Transverse colon (tissue), 4 donors: ENCODE measurements around the gene CASTOR1. TPM values are rescaled to one million over a fixed set of nuclear protein-coding genes. Genes with fewer than 3 reads are reported as not detected.

Source experiments
- DNase-seq: peaks from one replicate; pipeline ENCODE4 v3.0.0-alpha.2; 2019
- H3K27ac ChIP-seq, 4 donors: fragments of 200-600 bp; sonication (generic); 2 replicates each; pipeline ENCODE4 v1.5.1; 2016 to 2018; ENCODE audit warnings: inconsistent platforms in 4 of 4
- H3K27me3 ChIP-seq: fragments of 200-600 bp; sonication (generic); 2 replicates; pipeline ENCODE4 v1.5.1; 2017; ENCODE audit warnings: inconsistent platforms
- H3K36me3 ChIP-seq, 4 donors: fragments of 200-600 bp; sonication (generic); 2 replicates each; pipeline ENCODE4 v1.5.1; 2017 to 2019; ENCODE audit warnings: inconsistent platforms in 4 of 4
- H3K4me1 ChIP-seq, 4 donors: fragments of 200-600 bp; sonication (generic); 2 replicates each; pipeline ENCODE4 v1.5.1; 2017 to 2020; ENCODE audit warnings: inconsistent platforms in 4 of 4
- H3K4me3 ChIP-seq, 4 donors: fragments of 200-600 bp; sonication (generic); 1 replicate in 1 of 4; 2 replicates in 3 of 4; pipeline versions ENCODE4 v1.5.1 to v1.6.1; 2017 to 2019; ENCODE audit warnings: inconsistent platforms in 4 of 4
- H3K9me3 ChIP-seq, 2 donors: fragments of 200-600 bp; sonication (generic); 2 replicates each; pipeline ENCODE4 v1.5.1; 2017 to 2019; ENCODE audit warnings: inconsistent platforms in 2 of 2
- CTCF ChIP-seq, 5 experiments: fragments of 200-600 bp in 3 of 5; fragments of 450-650 bp in 2 of 5; sonication (generic) in 3 of 5; IDR thresholded peaks; 1 replicate in 2 of 5; 2 replicates in 3 of 5; pipeline ENCODE4 v1.5.1; 2016 to 2017; ENCODE audit warnings: antibody characterized with exemption in 5 of 5, inconsistent platforms in 3 of 5, mild to moderate bottlenecking in 2 of 5, moderate library complexity in 1 of 5
- EP300 ChIP-seq: sonication (generic); formaldehyde crosslinking; IDR thresholded peaks from one replicate; pipeline ENCODE4 v1.6.1; 2017; ENCODE audit warnings: antibody characterized with exemption, low read depth
- POLR2A ChIP-seq: fragments of 450-650 bp; IDR thresholded peaks from one replicate; pipeline ENCODE4 v1.6.1; 2016; ENCODE audit warnings: antibody characterized with exemption, mild to moderate bottlenecking, moderate library complexity
- POLR2AphosphoS5 ChIP-seq, 3 donors: sonication (generic); formaldehyde crosslinking; IDR thresholded peaks; one replicate each; pipeline ENCODE4 v1.6.1; 2016; ENCODE audit warnings: antibody characterized with exemption in 3 of 3
- WGBS, 2 donors: methylation state at CpG; one replicate each; pipeline ENCODE4 v1.1.5; 2018; ENCODE audit warnings: low coverage in 1 of 2; 5-methylcytosine and 5-hydroxymethylcytosine counted together
- in situ Hi-C, 4 donors: fragments of 200-750 bp; cut with MboI; loops; one replicate each; pipeline versions ENCODE4 v1.15.0 to v1.15.1; 2017; ENCODE audit warnings: low sequenced_read_pairs in 3 of 4, low pct_ligation_motif_present in 1 of 4, low pct_unique_long_range_greater_than_20kb in 1 of 4
- intact Hi-C: fragments of 100-400 bp; cut with DNase I; formaldehyde crosslinking; loops from one replicate; pipeline ENCODE4 v1.15.1; 2023; ENCODE audit warnings: low total_unique reads
- total RNA-seq, 4 donors: library from RNA; depleted of rRNA; stranded (reverse); fragments of >200 nt; gene quantifications; one replicate each; pipeline ENCODE4 v1.1.0, GENCODE V29; 2016

CASTOR1 gene
- total RNA-seq, 4 donors from 2014 or later = 5.6 to 6.8 TPM; not detected in 2

- intact Hi-C loops = loop anchor here (2.0 to 10.0 kb wide), 3 partner anchors 93 to 225 kb away; partner anchors contain the start of genes CCDC157 and SF3A1
- Histone ChIP-seq H3K27me3 (no peaks in the 10 kb centered on the region), H3K4me3 (no peak overlapping the region), H3K9me3 (no peaks in the 10 kb centered on the region), H3K36me3 (no peaks in the 10 kb centered on the region), H3K4me1 (peaks cover 0 to 15% (median 5%) of the 10 kb centered on the region in 4 donors), H3K27ac (no peak overlapping the region)
- DNase-seq = no peak
- no peak for TF ChIP-seq POLR2AphosphoS5 (IDR thresholded peaks at IDR 0.05)
- WGBS, 2 donors = 20 to 88% methylated on average over 1 to 4 of the region's 4 CpGs
- in situ Hi-C loops = loop anchor here in 3 of 4 donors (10.0 kb wide), 3 partner anchors 123 to 157 kb away; partner anchors contain the start of genes RNF215 (in 1 of the 3) and SEC14L2 (in 1 of the 3)
These were observed 27.2 kb downstream of the CASTOR1 start for GRCh38 chr22:30262112-30262511.

- H3K9me3 ChIP-seq = no peaks in the 10 kb centered on the region
- 87 to 100% methylated on average over 1 to 8 of the region's 8 CpGs for whole genome bisulfite sequencing, 2 donors
- no peaks in the 10 kb centered on the region for H3K27me3 ChIP-seq
- no peaks in the 10 kb centered on the region for H3K36me3 ChIP-seq
- in situ Hi-C loops (loop anchor here in 3 of 4 donors (10.0 kb wide), 3 partner anchors 124 to 156 kb away; partner anchors contain the start of genes RNF215 (in 1 of the 3) and SEC14L2 (in 1 of the 3)), intact Hi-C loops (loop anchor here (5.0 to 10.0 kb wide), 2 partner anchors 94 to 226 kb away; partner anchors contain the start of genes CCDC157 and SF3A1)
- H3K4me3 ChIP-seq = no peak overlapping the region
- H3K27ac ChIP-seq = no peak overlapping the region
- DNase-seq = no peak
- TF ChIP-seq CTCF (IDR thresholded peaks at IDR 0.05) (no peak), POLR2AphosphoS5 (IDR thresholded peaks at IDR 0.05) (no peak), POLR2A (no peak), EP300 (no peak)
- H3K4me1 ChIP-seq = peaks cover 2 to 25% (median 9%) of the 10 kb centered on the region in 4 donors
These were observed 28.2 kb downstream of the CASTOR1 start for GRCh38 chr22:30261134-30261533.

GRCh38 chr22:30260682-30261081, 28.6 kb downstream of the CASTOR1 start:
- TF ChIP-seq CTCF (IDR thresholded peaks at IDR 0.05) = no peak
- TF ChIP-seq POLR2AphosphoS5 (IDR thresholded peaks at IDR 0.05) = no peak
- TF ChIP-seq POLR2A = no peak
- intact Hi-C loops (loop anchor here (5.0 to 10.0 kb wide), 2 partner anchors 94 to 227 kb away; partner anchors contain the start of genes CCDC157 and SF3A1), in situ Hi-C loops (loop anchor here in 3 of 4 donors (10.0 kb wide), 3 partner anchors 124 to 156 kb away; partner anchors contain the start of genes RNF215 (in 1 of the 3) and SEC14L2 (in 1 of the 3))
- H3K4me3 ChIP-seq = no peak overlapping the region
- 81 to 83% methylated on average over 3 to 8 of the region's 8 CpGs for WGBS, 2 donors
- H3K9me3 ChIP-seq = no peaks in the 10 kb centered on the region
- no peaks in the 10 kb centered on the region for H3K36me3 ChIP-seq
- no peaks in the 10 kb centered on the region for H3K27me3 ChIP-seq
- H3K4me1 ChIP-seq = peaks cover 3 to 30% (median 13%) of the 10 kb centered on the region in 4 donors
- no peak overlapping the region for H3K27ac ChIP-seq
- no peak for DNase-seq

- no peak for TF ChIP-seq POLR2AphosphoS5 (IDR thresholded peaks at IDR 0.05)
- no peak for TF ChIP-seq EP300
- TF ChIP-seq CTCF (IDR thresholded peaks at IDR 0.05) = no peak
- TF ChIP-seq POLR2A = no peak
- intact Hi-C loops = loop anchor here (5.0 to 10.0 kb wide), 2 partner anchors 95 to 227 kb away; partner anchors contain the start of genes CCDC157 and SF3A1
- in situ Hi-C loops = loop anchor here in 3 of 4 donors (10.0 kb wide), 3 partner anchors 125 to 155 kb away; partner anchors contain the start of genes RNF215 (in 1 of the 3) and SEC14L2 (in 1 of the 3)
- no peaks in the 10 kb centered on the region for H3K36me3 ChIP-seq
- no peak for DNase-seq
- no peak overlapping the region for H3K4me3 ChIP-seq
- H3K9me3 ChIP-seq = no peaks in the 10 kb centered on the region
- WGBS, 2 donors = 86% methylated on average over 8 of the region's 11 CpGs; no CpG with 5 or more reads in 1 of the 2 donors
- H3K27me3 ChIP-seq = no peaks in the 10 kb centered on the region
- H3K27ac ChIP-seq = no peak overlapping the region
- peaks cover 3 to 31% (median 13%) of the 10 kb centered on the region in 4 donors for H3K4me1 ChIP-seq
These were observed 29.0 kb downstream of the CASTOR1 start for GRCh38 chr22:30260276-30260675.
